A549 (cell line): Measurements from ENCODE around the gene SLC6A7. TPM values are rescaled to one million over a fixed set of nuclear protein-coding genes. Genes with fewer than 3 reads are reported as not detected.

Experiments used
- ATAC-seq, 2 experiments: fragments of 200-7000 bp in 1 of 2; fragments of >200 bp in 1 of 2; cut with Nextera tagmentation in 1 of 2; cut with Tn5 transposase in 1 of 2; 3 replicates each; pipeline versions ENCODE4 v1.8.0 to v1.9.1; 2018 to 2020; ENCODE audit warnings: mild to moderate bottlenecking in 1 of 2, moderate library complexity in 1 of 2
- CTCF ChIA-PET: fragments of 300-600 bp; sonication (Branson Sonifier 250); formaldehyde crosslinking; extraction: SDS; loops from one replicate; lab custom pipeline; 2021; ENCODE audit warnings: antibody characterized with exemption, inconsistent platforms; lab: Yijun Ruan, JAX
- POLR2A ChIA-PET: fragments of 350-600 bp; formaldehyde crosslinking; extraction: SDS; loops from one replicate; lab custom pipeline; 2021; ENCODE audit warnings: antibody characterized with exemption, inconsistent platforms; lab: Yijun Ruan, JAX
- DNase-seq, 2 experiments: peaks; one replicate each; pipeline versions ENCODE4 v3.0.0 to v3.0.0-alpha.2; 2011 to 2016; ENCODE audit warnings: low read depth in 1 of 2, low spot score in 1 of 2
- FAIRE-seq: peaks from 2 replicates; lab custom pipeline; 2011; peaks lifted over from hg19 to GRCh38; lab: Jason Lieb, UNC
- H3K27ac ChIP-seq, 2 experiments: fragments of >200 bp; sonication (Bioruptor Twin); formaldehyde crosslinking; 3 replicates each; pipeline ENCODE4 v1.5.1; 2016 to 2017
- H3K4me1 ChIP-seq: fragments of >200 bp; sonication (Bioruptor Twin); formaldehyde crosslinking; 3 replicates; pipeline ENCODE4 v1.6.1; 2016
- H3K4me2 ChIP-seq: fragments of >200 bp; sonication (Bioruptor Twin); formaldehyde crosslinking; 3 replicates; pipeline ENCODE4 v1.6.1; 2016
- H3K4me3 ChIP-seq: fragments of >200 bp; sonication (Bioruptor Twin); formaldehyde crosslinking; 3 replicates; pipeline ENCODE4 v1.5.1; 2016
- H3K9me3 ChIP-seq: fragments of >200 bp; sonication (Bioruptor Twin); formaldehyde crosslinking; 3 replicates; pipeline ENCODE4 v1.6.1; 2016
- CEBPB ChIP-seq, 2 experiments: fragments of >200 bp in 1 of 2; sonication (Bioruptor Twin) in 1 of 2; formaldehyde crosslinking in 1 of 2; IDR thresholded peaks; 2 replicates each; pipeline ENCODE4 v1.6.1; 2012 to 2016
- CHD2 ChIP-seq: fragments of 150-350 bp; IDR thresholded peaks from 2 replicates; pipeline ENCODE4 v1.6.1; 2014; ENCODE audit warnings: low read length; ENCODE audit not compliant: partially characterized antibody
- EHF ChIP-seq: fragments of 250-450 bp; sonication (Bioruptor Pico); IDR thresholded peaks from 2 replicates; pipeline ENCODE4 v1.5.0; 2020; ENCODE audit warnings: mild to moderate bottlenecking
- EHMT2 ChIP-seq: fragments of 200-600 bp; sonication (generic); IDR thresholded peaks from 2 replicates; pipeline ENCODE4 v1.6.1; 2016; ENCODE audit warnings: antibody characterized with exemption, low read depth, mild to moderate bottlenecking, moderate library complexity
- ESRRA ChIP-seq: fragments of 150-350 bp; IDR thresholded peaks from 2 replicates; pipeline ENCODE4 v1.6.1; 2014; ENCODE audit warnings: mild to moderate bottlenecking, low read length, borderline replicate concordance
- FOSB ChIP-seq: fragments of 250-450 bp; sonication (Bioruptor Pico); IDR thresholded peaks from 2 replicates; pipeline ENCODE4 v1.5.0; 2020; ENCODE audit warnings: mild to moderate bottlenecking, moderate library complexity
- FOXS1 ChIP-seq: fragments of 250-450 bp; sonication (Bioruptor Pico); IDR thresholded peaks from 2 replicates; pipeline ENCODE4 v1.5.0; 2020; ENCODE audit warnings: mild to moderate bottlenecking, moderate library complexity
- HOXA7 ChIP-seq: fragments of 250-450 bp; sonication (Bioruptor Pico); IDR thresholded peaks from 2 replicates; pipeline ENCODE4 v1.5.0; 2020; ENCODE audit warnings: mild to moderate bottlenecking, moderate library complexity
- HOXB5 ChIP-seq: fragments of 250-450 bp; sonication (Bioruptor Pico); IDR thresholded peaks from 2 replicates; pipeline ENCODE4 v1.5.0; 2020; ENCODE audit warnings: mild to moderate bottlenecking, moderate library complexity
- JUN ChIP-seq, 2 experiments: fragments of >200 bp; sonication (Bioruptor Twin); formaldehyde crosslinking; IDR thresholded peaks; 2 replicates in 1 of 2; 3 replicates in 1 of 2; pipeline ENCODE4 v1.6.1; 2016 to 2017
- KDM1A ChIP-seq: fragments of 200-600 bp; sonication (generic); IDR thresholded peaks from 2 replicates; pipeline ENCODE4 v1.6.1; 2016; ENCODE audit warnings: low read depth, mild to moderate bottlenecking
- KDM5A ChIP-seq: fragments of 200-600 bp; sonication (generic); IDR thresholded peaks from 2 replicates; pipeline ENCODE4 v1.6.1; 2016; ENCODE audit warnings: antibody characterized with exemption, mild to moderate bottlenecking
- MAFK ChIP-seq: fragments of 450-650 bp; IDR thresholded peaks from 2 replicates; pipeline ENCODE4 v1.6.1; 2014; ENCODE audit not compliant: partially characterized antibody
- MAX ChIP-seq: IDR thresholded peaks from 2 replicates; pipeline ENCODE4 v1.6.1; 2012
- MYC ChIP-seq: IDR thresholded peaks from 2 replicates; pipeline ENCODE4 v1.6.1; 2012; ENCODE audit warnings: mild to moderate bottlenecking, inconsistent platforms, low read length, improper control_type of control experiment, borderline replicate concordance
- NPAS2 ChIP-seq: fragments of 250-450 bp; sonication (Bioruptor Pico); IDR thresholded peaks from 2 replicates; pipeline ENCODE4 v1.8.0; 2022; ENCODE audit warnings: mild to moderate bottlenecking, moderate library complexity, borderline replicate concordance
- POLR2A ChIP-seq: IDR thresholded peaks from 2 replicates; pipeline ENCODE4 v1.6.1; 2012; ENCODE audit warnings: mild to moderate bottlenecking, low read length
- POLR2AphosphoS2 ChIP-seq: conservative IDR thresholded peaks from 2 replicates; pipeline ENCODE4 v1.6.1; 2012; ENCODE audit warnings: low read length, improper control_type of control experiment, inconsistent platforms
- RAD21 ChIP-seq, 2 experiments: fragments of >200 bp in 1 of 2; sonication (Bioruptor Twin) in 1 of 2; formaldehyde crosslinking in 1 of 2; IDR thresholded peaks in 1 of 2; conservative IDR thresholded peaks in 1 of 2; 2 replicates in 1 of 2; 3 replicates in 1 of 2; pipeline ENCODE4 v1.6.1; 2012 to 2018; ENCODE audit warnings: inconsistent platforms in 1 of 2
- RCOR1 ChIP-seq: fragments of 150-350 bp; IDR thresholded peaks from 2 replicates; pipeline ENCODE4 v1.6.1; 2014; ENCODE audit warnings: antibody characterized with exemption, low read length, low read depth
- SREBF2 ChIP-seq: fragments of 450-650 bp; IDR thresholded peaks from 2 replicates; pipeline ENCODE4 v1.6.1; 2014; ENCODE audit warnings: mild to moderate bottlenecking, moderate library complexity
- USF2 ChIP-seq: fragments of 450-650 bp; IDR thresholded peaks from 2 replicates; pipeline ENCODE4 v1.6.1; 2014; ENCODE audit warnings: antibody characterized with exemption
- ZFP36 ChIP-seq: fragments of 450-650 bp; IDR thresholded peaks from 2 replicates; pipeline ENCODE4 v1.6.1; 2014; ENCODE audit warnings: borderline replicate concordance; ENCODE audit not compliant: partially characterized antibody
- WGBS: methylation state at CpG from one replicate; pipeline ENCODE4 v1.1.6; 2017; ENCODE audit errors: missing lambda C conversion rate; 5-methylcytosine and 5-hydroxymethylcytosine counted together
- polyA plus RNA-seq, 4 experiments: library from polyadenylated mRNA; depleted of rRNA in 3 of 4; stranded (reverse); fragments of >200 nt; fragmentation: RNase III in 1 of 4; extraction: RNeasy Plus Mini Kit Qiagen cat#74134 plus additional on column Dnase treatment in 1 of 4; gene quantifications; 2 replicates in 3 of 4; 3 replicates in 1 of 4; pipeline ENCODE4 v1.2.3, GENCODE V29; 2011 to 2017
- TF ChIP-seq, protein P1 (sequence below): fragments of >200 bp; sonication (Bioruptor Twin); formaldehyde crosslinking; IDR thresholded peaks from 3 replicates; pipeline ENCODE4 v1.6.1; 2016
- TF ChIP-seq, protein P2 (sequence below): fragments of 250-450 bp; sonication (Bioruptor Pico); IDR thresholded peaks from 2 replicates; pipeline ENCODE4 v1.5.0; 2021; ENCODE audit warnings: mild to moderate bottlenecking, moderate library complexity, borderline replicate concordance

The SLC6A7 gene
- polyA plus RNA-seq, 2 of the 4 experiments (the other 2 are of a cell fraction) = not detected

DNA sequence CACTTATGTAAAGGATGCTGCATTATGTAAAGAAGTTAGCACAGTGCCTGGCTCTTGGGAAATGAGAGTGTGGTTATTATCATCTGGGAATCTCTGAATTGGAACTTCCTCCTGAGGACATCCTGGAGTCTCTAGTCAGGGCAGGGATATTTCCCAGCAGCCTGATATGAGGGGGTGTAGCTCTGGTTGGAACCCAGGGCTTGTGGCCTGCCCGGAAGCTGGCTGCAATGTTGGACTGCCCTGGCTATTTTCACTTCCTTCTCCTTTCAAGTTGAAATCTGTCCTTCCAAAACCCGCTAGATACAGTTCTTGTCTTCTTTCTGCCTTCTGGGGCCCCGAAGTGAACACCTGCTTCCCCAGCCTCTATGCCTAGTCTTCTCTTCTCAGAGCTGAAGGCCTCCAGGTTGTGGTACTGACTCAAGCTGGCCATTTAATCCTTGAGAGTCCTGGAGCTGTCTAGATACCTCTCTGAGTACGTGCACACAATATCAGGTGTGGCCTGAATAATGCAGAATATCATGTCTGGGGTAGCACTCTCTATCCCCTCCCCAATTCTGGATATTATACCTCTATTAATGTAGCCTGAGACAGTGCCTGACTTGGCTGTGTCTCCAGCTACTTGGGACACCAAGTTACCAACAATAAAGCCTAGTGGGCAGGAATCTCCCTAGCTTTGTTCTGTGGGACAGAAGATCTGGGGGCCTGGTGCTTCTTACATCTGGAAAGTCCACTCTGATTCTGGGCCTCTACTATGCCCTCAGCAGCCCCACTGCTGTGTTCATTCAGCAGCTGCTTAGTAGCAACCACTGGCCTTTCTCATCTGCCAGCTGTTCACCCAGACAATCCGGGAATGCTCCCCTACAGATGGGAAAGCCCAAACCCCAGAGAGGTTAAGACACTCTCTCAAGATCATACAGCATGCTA, 45.0 kb downstream of the SLC6A7 start:
- FAIRE-seq = no peak
- no peak for DNase-seq
- Histone ChIP-seq H3K4me1 (no peaks in the 10 kb centered on the region), H3K27ac (no peak overlapping the region), H3K9me3 (no peaks in the 10 kb centered on the region), H3K4me3 (no peak overlapping the region), H3K4me2 (no peak overlapping the region)
- CTCF ChIA-PET = interaction anchor here (0.8 to 11.7 kb wide), 8 partner anchors 12 to 598 kb away, joined by 3 to 105 read pairs (median 4); no protein-coding TSS in a partner anchor
- no peak for ATAC-seq
- POLR2A ChIA-PET = no interaction called here
- WGBS = 77% methylated on average over 5 of the region's 5 CpGs
- TF ChIP-seq, protein P1, sequence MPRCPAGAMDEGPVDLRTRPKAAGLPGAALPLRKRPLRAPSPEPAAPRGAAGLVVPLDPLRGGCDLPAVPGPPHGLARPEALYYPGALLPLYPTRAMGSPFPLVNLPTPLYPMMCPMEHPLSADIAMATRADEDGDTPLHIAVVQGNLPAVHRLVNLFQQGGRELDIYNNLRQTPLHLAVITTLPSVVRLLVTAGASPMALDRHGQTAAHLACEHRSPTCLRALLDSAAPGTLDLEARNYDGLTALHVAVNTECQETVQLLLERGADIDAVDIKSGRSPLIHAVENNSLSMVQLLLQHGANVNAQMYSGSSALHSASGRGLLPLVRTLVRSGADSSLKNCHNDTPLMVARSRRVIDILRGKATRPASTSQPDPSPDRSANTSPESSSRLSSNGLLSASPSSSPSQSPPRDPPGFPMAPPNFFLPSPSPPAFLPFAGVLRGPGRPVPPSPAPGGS = no peak
- TF ChIP-seq FOSB (no peak), JUN (IDR thresholded peaks at IDR 0.05) (no peak), EHMT2 (no peak), RCOR1 (no peak), SREBF2 (no peak), MYC (no peak), KDM5A (no peak), ZFP36 (no peak), RAD21 (conservative IDR thresholded peaks at IDR 0.05 in 1 of 2, IDR thresholded peaks at IDR 0.05 in 1 of 2) (no peak), MAX (no peak)

- POLR2A ChIA-PET = no interaction called here
- TF ChIP-seq POLR2AphosphoS2 (no peak), NPAS2 (CRISPR knock-in tag) (no peak), MAFK (no peak), HOXB5 (no peak)
- 85% methylated on average over 5 of the region's 5 CpGs for WGBS
- Histone ChIP-seq H3K9me3 (no peaks in the 10 kb centered on the region), H3K4me1 (no peaks in the 10 kb centered on the region), H3K4me2 (no peak overlapping the region), H3K27ac (no peak overlapping the region), H3K4me3 (no peak overlapping the region)
- DNase-seq (no peak), ATAC-seq (no peak), FAIRE-seq (no peak)
- CTCF ChIA-PET = interaction anchor here (1.0 to 11.7 kb wide), 6 partner anchors 11 to 599 kb away, joined by 3 to 105 read pairs (median 4); no protein-coding TSS in a partner anchor
Measured at GRCh38 chr5:150235500-150235854, 45.6 kb downstream of the SLC6A7 start.

DNA sequence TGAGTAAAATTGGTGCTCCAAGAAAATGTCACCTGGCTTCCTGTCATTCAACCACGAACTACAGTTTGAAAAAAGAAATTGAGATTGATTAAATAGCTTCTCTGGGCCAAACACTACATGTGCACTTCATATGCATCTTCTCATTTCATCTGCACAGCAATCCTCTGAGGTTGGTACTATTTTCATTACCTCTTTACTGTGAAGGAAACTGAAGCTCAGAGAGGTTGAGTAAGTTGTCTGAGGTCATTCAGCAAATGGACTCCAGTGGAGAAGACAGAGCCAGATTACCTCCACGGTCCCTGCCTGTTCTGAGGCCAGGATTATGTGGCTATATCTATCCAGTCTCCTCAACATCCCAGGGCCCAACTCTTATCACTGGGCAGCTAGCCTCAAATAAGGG, 46.5 kb downstream of the SLC6A7 start:
- DNase-seq (no peak), ATAC-seq (no peak), FAIRE-seq (no peak)
- CTCF ChIA-PET = interaction anchor here (1.0 to 11.7 kb wide), 4 partner anchors 10 to 115 kb away, joined by 3 to 105 read pairs (median 5); no protein-coding TSS in a partner anchor
- Histone ChIP-seq H3K9me3 (no peaks in the 10 kb centered on the region), H3K4me3 (no peak overlapping the region), H3K27ac (no peak overlapping the region), H3K4me2 (no peak overlapping the region), H3K4me1 (no peaks in the 10 kb centered on the region)
- TF ChIP-seq HOXB5 (no peak), KDM5A (no peak), FOXS1 (CRISPR knock-in tag) (no peak), HOXA7 (no peak), USF2 (no peak), KDM1A (no peak), RCOR1 (no peak), CHD2 (no peak), ESRRA (no peak), MYC (no peak), POLR2A (no peak), CEBPB (IDR thresholded peaks at IDR 0.05) (no peak), EHF (CRISPR knock-in tag) (no peak)
- TF ChIP-seq, protein P2, sequence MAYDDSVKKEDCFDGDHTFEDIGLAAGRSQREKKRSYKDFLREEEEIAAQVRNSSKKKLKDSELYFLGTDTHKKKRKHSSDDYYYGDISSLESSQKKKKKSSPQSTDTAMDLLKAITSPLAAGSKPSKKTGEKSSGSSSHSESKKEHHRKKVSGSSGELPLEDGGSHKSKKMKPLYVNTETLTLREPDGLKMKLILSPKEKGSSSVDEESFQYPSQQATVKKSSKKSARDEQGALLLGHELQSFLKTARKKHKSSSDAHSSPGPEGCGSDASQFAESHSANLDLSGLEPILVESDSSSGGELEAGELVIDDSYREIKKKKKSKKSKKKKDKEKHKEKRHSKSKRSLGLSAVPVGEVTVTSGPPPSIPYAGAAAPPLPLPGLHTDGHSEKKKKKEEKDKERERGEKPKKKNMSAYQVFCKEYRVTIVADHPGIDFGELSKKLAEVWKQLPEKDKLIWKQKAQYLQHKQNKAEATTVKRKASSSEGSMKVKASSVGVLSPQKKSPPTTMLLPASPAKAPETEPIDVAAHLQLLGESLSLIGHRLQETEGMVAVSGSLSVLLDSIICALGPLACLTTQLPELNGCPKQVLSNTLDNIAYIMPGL (CRISPR knock-in tag) = no peak
- POLR2A ChIA-PET = no interaction called here
- 73% methylated on average over 2 of the region's 2 CpGs for WGBS
